Fibroblast of the aortic adventitia (primary cell): ENCODE results near the gene SFXN3. TPM values are rescaled to one million over a fixed set of nuclear protein-coding genes. Genes with fewer than 3 reads are reported as not detected.

Experiments
- DNase-seq: peaks from one replicate; pipeline ENCODE4 v3.0.0-alpha.2; 2010; ENCODE audit warnings: low read depth
- H3K4me3 ChIP-seq: 2 replicates; pipeline ENCODE4 v1.5.1; 2011; ENCODE audit warnings: low read depth, mild to moderate bottlenecking, control low read depth, low read length, moderate library complexity
- CTCF ChIP-seq: IDR thresholded peaks from 2 replicates; pipeline ENCODE4 v1.5.1; 2011; ENCODE audit warnings: mild to moderate bottlenecking, low read length, control low read depth, inconsistent platforms; ENCODE audit not compliant: insufficient read depth
- total RNA-seq: library from RNA; depleted of rRNA; stranded (reverse); fragments of >200 nt; gene quantifications from 2 replicates; pipeline ENCODE4 v1.2.3, GENCODE V29; 2012; ENCODE audit warnings: low replicate concordance

The SFXN3 gene
- total RNA-seq, 1 donor: 83.2 TPM

DNA sequence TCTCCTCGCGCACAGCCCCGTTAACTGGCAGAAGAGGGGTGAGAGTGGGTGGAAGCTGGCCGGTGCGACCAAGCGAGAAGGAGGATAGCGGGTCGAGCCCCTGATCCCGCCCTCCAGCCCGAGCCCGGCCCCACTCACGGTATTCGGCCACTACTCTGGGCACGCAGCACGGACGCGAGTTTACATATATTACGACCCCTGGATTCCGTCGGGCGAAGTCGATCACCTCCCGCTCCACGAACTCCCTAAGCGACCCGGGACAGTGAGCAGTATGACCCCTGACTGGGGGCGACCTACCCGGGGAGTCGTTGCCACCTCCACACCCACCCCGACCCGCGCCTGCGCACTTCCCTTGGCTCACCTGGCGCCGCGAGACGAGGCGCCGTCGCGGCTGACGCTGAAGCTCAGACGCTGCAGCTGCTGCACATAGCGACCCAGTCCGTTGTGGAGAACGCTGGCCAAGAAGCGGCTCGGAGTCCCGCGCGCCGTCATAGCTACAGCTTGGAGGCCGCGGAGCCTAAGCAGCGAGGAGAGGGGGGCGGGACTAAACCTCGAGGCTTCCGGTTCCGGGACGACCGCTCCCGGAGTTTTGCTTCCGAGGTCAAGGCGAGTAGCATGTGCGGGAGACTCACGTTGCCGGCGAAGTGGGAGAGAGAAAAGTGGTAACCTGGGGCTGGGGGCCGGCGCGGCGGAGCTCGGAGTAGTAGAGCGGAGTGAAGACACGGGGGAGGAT, 43.9 kb upstream of the SFXN3 start, which contains the start of the genes MRPL43 and TWNK:
MRPL43 (minus strand) TSS at position 546 of the 733 bp plus-strand sequence; CDS start at position 492, 54 bp downstream.
TWNK (plus strand) TSS at position 592 of the 733 bp plus-strand sequence. CDS start 668 bp downstream, outside the sequence.
- peak; percentile 68 for DNase-seq
- TF ChIP-seq CTCF: no peak
- peak within 1 kb of the TSS; percentile 96 for H3K4me3 ChIP-seq

DNA sequence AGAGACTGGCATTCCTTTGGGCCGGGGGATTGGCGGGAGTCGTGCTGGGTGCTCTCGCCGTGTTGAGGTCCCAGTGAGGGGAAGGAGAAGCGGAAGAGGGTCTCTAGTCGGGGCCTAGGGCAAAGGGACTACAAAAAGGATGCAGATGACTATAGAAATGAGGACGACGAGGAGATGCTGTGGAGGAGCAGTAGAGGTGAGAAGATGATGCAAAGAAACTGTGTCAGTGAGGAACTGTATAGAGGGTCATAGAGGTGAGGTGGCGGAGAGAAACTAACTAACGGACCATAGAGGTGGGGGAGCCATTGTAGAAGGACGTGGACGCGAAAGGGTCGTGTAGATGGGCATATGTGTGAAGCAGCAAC, 43.4 kb upstream of the SFXN3 start:
- DNase-seq: no peak
- peak overlapping the region; percentile 96 for H3K4me3 ChIP-seq

DNA sequence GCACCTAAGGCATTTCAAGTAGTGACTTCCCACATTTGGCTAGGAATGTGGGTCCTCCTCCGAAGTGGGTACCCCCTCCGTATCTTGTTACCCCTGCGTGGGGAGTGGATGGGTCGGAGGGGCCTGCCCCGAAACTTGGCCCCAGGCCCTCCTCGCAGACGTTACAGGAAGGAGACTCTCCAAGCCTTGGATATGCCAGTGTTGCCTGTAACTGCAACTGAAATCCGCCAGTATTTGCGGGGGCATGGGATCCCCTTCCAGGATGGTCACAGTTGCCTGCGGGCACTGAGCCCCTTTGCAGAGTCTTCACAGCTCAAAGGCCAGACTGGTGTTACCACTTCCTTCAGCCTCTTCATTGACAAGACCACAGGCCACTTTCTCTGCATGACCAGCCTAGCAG, 42.9 kb upstream of the SFXN3 start:
- no peak for TF ChIP-seq CTCF
- peak overlapping the region; percentile 96 for H3K4me3 ChIP-seq
- DNase-seq: no peak

More for the DNA sequence above, 43.4 kb upstream of the SFXN3 start:
- no peak for TF ChIP-seq CTCF

GRCh38 chr10:100989088-100989487, 41.9 kb upstream of the SFXN3 start:
- TF ChIP-seq CTCF: no peak
- no peak for DNase-seq
- H3K4me3 ChIP-seq: no peak overlapping the region

DNA sequence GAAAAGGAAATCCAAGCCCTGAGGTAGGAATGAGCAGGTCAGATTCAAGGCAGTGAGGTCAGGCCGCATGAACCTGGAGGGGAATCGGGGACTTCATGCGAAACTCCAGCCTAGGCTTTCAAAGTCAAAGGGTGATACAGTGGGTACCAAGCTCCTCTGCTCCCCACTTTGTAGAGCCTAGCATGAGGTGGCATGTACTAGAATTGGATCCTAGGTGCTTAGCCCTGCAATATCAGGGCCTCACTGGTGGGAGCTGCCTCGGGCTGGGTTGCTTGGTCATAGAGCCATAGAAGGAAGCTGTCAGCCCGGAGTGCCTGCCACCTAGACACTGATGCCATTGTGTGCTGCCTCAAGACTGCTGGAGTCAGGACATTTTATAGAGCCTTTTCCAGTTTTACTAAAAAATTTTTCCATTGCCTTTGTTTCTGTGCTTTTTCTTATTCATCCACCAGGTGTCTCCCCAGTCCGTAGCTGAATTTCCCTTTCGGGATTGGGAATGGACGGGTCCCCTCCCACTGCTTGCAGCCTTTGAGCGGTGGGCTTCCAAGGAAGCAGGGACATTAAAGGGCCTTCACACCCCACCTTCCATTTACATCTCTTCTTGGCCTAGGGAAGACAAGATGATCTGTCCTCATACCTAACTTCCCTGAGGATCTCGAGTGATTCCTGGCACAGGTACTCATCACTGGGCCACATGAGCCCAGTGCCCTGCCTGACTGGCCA, 36.9 kb upstream of the SFXN3 start:
- no peak overlapping the region for H3K4me3 ChIP-seq
- peak; percentile 61 for DNase-seq
- TF ChIP-seq CTCF: peak; percentile 80

- no peak for TF ChIP-seq CTCF
- DNase-seq: no peak
- H3K4me3 ChIP-seq: no peak overlapping the region
Observed at GRCh38 chr10:100995181-100995580, 35.9 kb upstream of the SFXN3 start.
